Measurements from ENCODE around the gene RECQL5. TPM values are rescaled to one million over a fixed set of nuclear protein-coding genes. Genes with fewer than 3 reads are reported as not detected.

The RECQL5 gene
- total and polyA plus RNA-seq, 2 of the 8 experiments (the other 6 are each of a cell fraction or from before 2014, with no cell fraction given) = 15.1 to 41.1 TPM

- TF ChIP-seq ASH2L (IDR thresholded peaks at IDR 0.05; ENCODE audit: low read length) (no peak), JUND (IDR thresholded peaks at IDR 0.05; ENCODE audit: low read length) (no peak), FOSL1 (IDR thresholded peaks at IDR 0.05; ENCODE audit: insufficient read depth, low read depth, low read length) (no peak), EZH2 (IDR thresholded peaks at IDR 0.05; ENCODE audit: low read depth, low read length, severe bottlenecking) (no peak), POLR2AphosphoS5 (IDR thresholded peaks at IDR 0.05; ENCODE audit: low read depth, low read length) (no peak), NRF1 (IDR thresholded peaks at IDR 0.05; ENCODE audit: low read depth, low read length) (no peak), SIN3A (conservative IDR thresholded peaks at IDR 0.05 in 1 of 2, IDR thresholded peaks at IDR 0.05 in 1 of 2; ENCODE audit: low read depth in 1 of 2, low read length in 2 of 2) (no peak), SIX5 (IDR thresholded peaks at IDR 0.05; ENCODE audit: low read depth, low read length) (no peak)
These were observed 70.5 kb downstream of the RECQL5 start (continued) for GRCh38 chr17:75596320-75597087.

Measured in H1 (cell line).